A549 (cell line): ENCODE measurements around the gene PRB4. TPM values are rescaled to one million over a fixed set of nuclear protein-coding genes. Genes with fewer than 3 reads are reported as not detected.

Experiments
- ATAC-seq, 2 experiments: fragments of 200-7000 bp in 1 of 2; fragments of >200 bp in 1 of 2; cut with Nextera tagmentation in 1 of 2; cut with Tn5 transposase in 1 of 2; 3 replicates each; pipeline versions ENCODE4 v1.8.0 to v1.9.1; 2018 to 2020; ENCODE audit warnings: mild to moderate bottlenecking in 1 of 2, moderate library complexity in 1 of 2
- CTCF ChIA-PET: fragments of 300-600 bp; sonication (Branson Sonifier 250); formaldehyde crosslinking; extraction: SDS; loops from one replicate; lab custom pipeline; 2021; ENCODE audit warnings: antibody characterized with exemption, inconsistent platforms; lab: Yijun Ruan, JAX
- POLR2A ChIA-PET: fragments of 350-600 bp; formaldehyde crosslinking; extraction: SDS; loops from one replicate; lab custom pipeline; 2021; ENCODE audit warnings: antibody characterized with exemption, inconsistent platforms; lab: Yijun Ruan, JAX
- DNase-seq, 2 experiments: peaks; one replicate each; pipeline versions ENCODE4 v3.0.0 to v3.0.0-alpha.2; 2011 to 2016; ENCODE audit warnings: low read depth in 1 of 2, low spot score in 1 of 2
- FAIRE-seq: peaks from 2 replicates; lab custom pipeline; 2011; peaks lifted over from hg19 to GRCh38; lab: Jason Lieb, UNC
- H3K27ac ChIP-seq, 2 experiments: fragments of >200 bp; sonication (Bioruptor Twin); formaldehyde crosslinking; 3 replicates each; pipeline ENCODE4 v1.5.1; 2016 to 2017
- H3K4me1 ChIP-seq: fragments of >200 bp; sonication (Bioruptor Twin); formaldehyde crosslinking; 3 replicates; pipeline ENCODE4 v1.6.1; 2016
- H3K4me2 ChIP-seq: fragments of >200 bp; sonication (Bioruptor Twin); formaldehyde crosslinking; 3 replicates; pipeline ENCODE4 v1.6.1; 2016
- H3K4me3 ChIP-seq: fragments of >200 bp; sonication (Bioruptor Twin); formaldehyde crosslinking; 3 replicates; pipeline ENCODE4 v1.5.1; 2016
- H3K9me3 ChIP-seq: fragments of >200 bp; sonication (Bioruptor Twin); formaldehyde crosslinking; 3 replicates; pipeline ENCODE4 v1.6.1; 2016
- ATOH8 ChIP-seq: fragments of 250-450 bp; sonication (Bioruptor Pico); IDR thresholded peaks from 2 replicates; pipeline ENCODE4 v1.5.0; 2020; ENCODE audit warnings: low read depth, mild to moderate bottlenecking, moderate library complexity
- BHLHE40 ChIP-seq: IDR thresholded peaks from 2 replicates; pipeline ENCODE4 v1.6.1; 2012; ENCODE audit warnings: low read depth, low read length, inconsistent platforms
- CEBPB ChIP-seq, 2 experiments: fragments of >200 bp in 1 of 2; sonication (Bioruptor Twin) in 1 of 2; formaldehyde crosslinking in 1 of 2; IDR thresholded peaks; 2 replicates each; pipeline ENCODE4 v1.6.1; 2012 to 2016
- CHD4 ChIP-seq: fragments of 200-600 bp; sonication (generic); IDR thresholded peaks from 2 replicates; pipeline ENCODE4 v1.6.1; 2016; ENCODE audit warnings: antibody characterized with exemption, mild to moderate bottlenecking, borderline replicate concordance
- EHF ChIP-seq: fragments of 250-450 bp; sonication (Bioruptor Pico); IDR thresholded peaks from 2 replicates; pipeline ENCODE4 v1.5.0; 2020; ENCODE audit warnings: mild to moderate bottlenecking
- EHMT2 ChIP-seq: fragments of 200-600 bp; sonication (generic); IDR thresholded peaks from 2 replicates; pipeline ENCODE4 v1.6.1; 2016; ENCODE audit warnings: antibody characterized with exemption, low read depth, mild to moderate bottlenecking, moderate library complexity
- ESRRA ChIP-seq: fragments of 150-350 bp; IDR thresholded peaks from 2 replicates; pipeline ENCODE4 v1.6.1; 2014; ENCODE audit warnings: mild to moderate bottlenecking, low read length, borderline replicate concordance
- FOSL2 ChIP-seq, 2 experiments: fragments of 450-650 bp in 1 of 2; fragments of >200 bp in 1 of 2; sonication (Bioruptor Twin) in 1 of 2; formaldehyde crosslinking; IDR thresholded peaks; 2 replicates each; pipeline versions ENCODE4 v1.5.0 to v1.6.1; 2016 to 2020; ENCODE audit warnings: mild to moderate bottlenecking in 1 of 2, moderate library complexity in 1 of 2
- FOXS1 ChIP-seq: fragments of 250-450 bp; sonication (Bioruptor Pico); IDR thresholded peaks from 2 replicates; pipeline ENCODE4 v1.5.0; 2020; ENCODE audit warnings: mild to moderate bottlenecking, moderate library complexity
- HMGXB4 ChIP-seq: fragments of 250-450 bp; sonication (Bioruptor Pico); IDR thresholded peaks from 2 replicates; pipeline ENCODE4 v1.5.0; 2021; ENCODE audit warnings: mild to moderate bottlenecking, moderate library complexity, borderline replicate concordance
- HOXB13 ChIP-seq: fragments of 250-450 bp; sonication (Bioruptor Pico); IDR thresholded peaks from 2 replicates; pipeline ENCODE4 v1.5.0; 2020; ENCODE audit warnings: low read depth, mild to moderate bottlenecking, moderate library complexity
- KDM1A ChIP-seq: fragments of 200-600 bp; sonication (generic); IDR thresholded peaks from 2 replicates; pipeline ENCODE4 v1.6.1; 2016; ENCODE audit warnings: low read depth, mild to moderate bottlenecking
- MAFK ChIP-seq: fragments of 450-650 bp; IDR thresholded peaks from 2 replicates; pipeline ENCODE4 v1.6.1; 2014; ENCODE audit not compliant: partially characterized antibody
- MAX ChIP-seq: IDR thresholded peaks from 2 replicates; pipeline ENCODE4 v1.6.1; 2012
- MAZ ChIP-seq: fragments of 150-350 bp; IDR thresholded peaks from 2 replicates; pipeline ENCODE4 v1.6.1; 2014; ENCODE audit warnings: antibody characterized with exemption, low read depth, low read length, borderline replicate concordance
- NFE2L2 ChIP-seq: fragments of 150-350 bp; conservative IDR thresholded peaks from 2 replicates; pipeline ENCODE4 v1.6.1; 2014; ENCODE audit warnings: low read length
- NR3C1 ChIP-seq: fragments of >200 bp; sonication (Bioruptor Twin); formaldehyde crosslinking; IDR thresholded peaks from 3 replicates; pipeline ENCODE4 v1.6.1; 2017
- PBX3 ChIP-seq: IDR thresholded peaks from 2 replicates; pipeline ENCODE4 v1.6.1; 2012
- PHF8 ChIP-seq: fragments of 200-600 bp; sonication (generic); IDR thresholded peaks from 2 replicates; pipeline ENCODE4 v1.6.1; 2016; ENCODE audit warnings: low read depth, mild to moderate bottlenecking, antibody characterized with exemption, moderate library complexity, borderline replicate concordance
- POLR2A ChIP-seq: IDR thresholded peaks from 2 replicates; pipeline ENCODE4 v1.6.1; 2012; ENCODE audit warnings: mild to moderate bottlenecking, low read length
- RARB ChIP-seq: fragments of 250-450 bp; sonication (Bioruptor Pico); IDR thresholded peaks from 2 replicates; pipeline ENCODE4 v1.8.0; 2021; ENCODE audit warnings: mild to moderate bottlenecking, moderate library complexity
- RFX5 ChIP-seq: fragments of 450-650 bp; IDR thresholded peaks from 2 replicates; pipeline ENCODE4 v1.7.1; 2014; ENCODE audit warnings: antibody characterized with exemption, mild to moderate bottlenecking, moderate library complexity
- SMC3 ChIP-seq: fragments of >200 bp; sonication (Bioruptor Twin); formaldehyde crosslinking; IDR thresholded peaks from 3 replicates; pipeline ENCODE4 v1.6.1; 2018; ENCODE audit warnings: inconsistent platforms
- TP53 ChIP-seq: fragments of 250-450 bp; sonication (Bioruptor Pico); IDR thresholded peaks from 2 replicates; pipeline ENCODE4 v1.5.0; 2021; ENCODE audit warnings: mild to moderate bottlenecking, moderate library complexity
- ZC3H11A ChIP-seq: fragments of 450-650 bp; IDR thresholded peaks from 2 replicates; pipeline ENCODE4 v1.6.1; 2014; ENCODE audit warnings: antibody characterized with exemption, mild to moderate bottlenecking
- WGBS: methylation state at CpG from one replicate; pipeline ENCODE4 v1.1.6; 2017; ENCODE audit errors: missing lambda C conversion rate; 5-methylcytosine and 5-hydroxymethylcytosine counted together
- polyA plus RNA-seq, 4 experiments: library from polyadenylated mRNA; depleted of rRNA in 3 of 4; stranded (reverse); fragments of >200 nt; fragmentation: RNase III in 1 of 4; extraction: RNeasy Plus Mini Kit Qiagen cat#74134 plus additional on column Dnase treatment in 1 of 4; gene quantifications; 2 replicates in 3 of 4; 3 replicates in 1 of 4; pipeline ENCODE4 v1.2.3, GENCODE V29; 2011 to 2017

PRB4 gene
- polyA plus RNA-seq, 2 of the 4 experiments (the other 2 are of a cell fraction): not detected

GRCh38 chr12:11344500-11344899 lies 34.3 kb upstream of the PRB4 start:
- FAIRE-seq: no peak

GRCh38 chr12:11324426-11324825 lies 14.2 kb upstream of the PRB4 start:
- DNase-seq (no peak), ATAC-seq (no peak), FAIRE-seq (no peak)
- ChIA-PET CTCF (no interaction called here), POLR2A (no interaction called here)
- H3K4me3 ChIP-seq: no peak overlapping the region
- no peaks in the 10 kb centered on the region for H3K4me1 ChIP-seq
- TF ChIP-seq BHLHE40 (no peak), SMC3 (no peak), ZC3H11A (no peak), FOSL2 (IDR thresholded peaks at IDR 0.05) (no peak), FOSL2 (CRISPR knock-in tag; IDR thresholded peaks at IDR 0.05) (no peak)
- 37% methylated on average over 3 of the region's 3 CpGs for WGBS
- H3K27ac ChIP-seq: no peak overlapping the region
- no peaks in the 10 kb centered on the region for H3K9me3 ChIP-seq
- no peak overlapping the region for H3K4me2 ChIP-seq

More at GRCh38 chr12:11344500-11344899, 34.3 kb upstream of the PRB4 start:
- 2% methylated on average over 2 of the region's 2 CpGs for WGBS
- no peak overlapping the region for H3K4me3 ChIP-seq
- no peak overlapping the region for H3K27ac ChIP-seq
- POLR2A ChIA-PET: no interaction called here
- CTCF ChIA-PET: no interaction called here
- H3K4me2 ChIP-seq: no peak overlapping the region
- no peaks in the 10 kb centered on the region for H3K4me1 ChIP-seq
- ATAC-seq: no peak
- TF ChIP-seq PBX3 (no peak), TP53 (CRISPR knock-in tag) (no peak), CEBPB (IDR thresholded peaks at IDR 0.05) (no peak), ESRRA (no peak), MAX (no peak), RFX5 (no peak), NFE2L2 (no peak), RARB (CRISPR knock-in tag) (no peak), EHMT2 (no peak), CHD4 (no peak), EHF (CRISPR knock-in tag) (no peak), FOXS1 (CRISPR knock-in tag) (no peak), KDM1A (no peak), HMGXB4 (CRISPR knock-in tag) (no peak), MAFK (no peak), ATOH8 (CRISPR knock-in tag) (no peak), POLR2A (no peak)
- H3K9me3 ChIP-seq: no peaks in the 10 kb centered on the region
- DNase-seq: no peak

- ATAC-seq (no peak), DNase-seq (no peak), FAIRE-seq (no peak)
- Histone ChIP-seq H3K4me1 (no peaks in the 10 kb centered on the region), H3K27ac (no peak overlapping the region), H3K4me3 (no peak overlapping the region), H3K9me3 (no peaks in the 10 kb centered on the region), H3K4me2 (no peak overlapping the region)
- POLR2A ChIA-PET: no interaction called here
- TF ChIP-seq MAZ: no peak
- no peak for TF ChIP-seq ZC3H11A
- no peak for TF ChIP-seq RARB (CRISPR knock-in tag)
- no peak for TF ChIP-seq PBX3
- no peak for TF ChIP-seq NR3C1
- TF ChIP-seq HOXB13 (CRISPR knock-in tag): no peak
- TF ChIP-seq PHF8: no peak
- 3% methylated on average over 2 of the region's 2 CpGs for WGBS
- CTCF ChIA-PET: no interaction called here
Observed at GRCh38 chr12:11321980-11322379, 11.7 kb upstream of the PRB4 start.
